GM12878 (cell line): ENCODE measurements around the gene CNKSR1. TPM values are rescaled to one million over a fixed set of nuclear protein-coding genes. Genes with fewer than 3 reads are reported as not detected.

Source experiments
- ATAC-seq: fragments of 200-7000 bp; cut with Tn5 transposase; 3 replicates; pipeline ENCODE4 v1.9.1; 2020; ENCODE audit warnings: mild to moderate bottlenecking, moderate library complexity
- BruUV-seq: library from RNA; stranded (reverse); fragments of 400-500 nt; replicated peaks from 2 replicates; lab custom pipeline; 2021; lab: Mats Ljungman, UMichigan
- CTCF ChIA-PET: fragments of 300-600 bp; sonication (Branson Sonifier 250); formaldehyde crosslinking; extraction: SDS; loops from one replicate; lab custom pipeline; 2021; ENCODE audit warnings: inconsistent platforms; lab: Yijun Ruan, JAX
- POLR2A ChIA-PET: fragments of 350-600 bp; formaldehyde crosslinking; extraction: SDS; loops from one replicate; lab custom pipeline; 2021; ENCODE audit warnings: inconsistent platforms; lab: Charles Lee
- RAD21 ChIA-PET: fragments of 300-600 bp; sonication (Branson Sonifier 250); formaldehyde crosslinking; loops from one replicate; lab custom pipeline; 2023; ENCODE audit warnings: antibody characterized with exemption; ENCODE audit not compliant: unreplicated experiment; lab: Charles Lee
- SMC1A ChIA-PET: fragments of 300-600 bp; sonication (Branson Sonifier 250); formaldehyde crosslinking; loops from one replicate; lab custom pipeline; 2023; ENCODE audit not compliant: unreplicated experiment, uncharacterized antibody; lab: Charles Lee
- DNase-seq: peaks from one replicate; pipeline ENCODE4 v3.0.0-alpha.2; 2011; ENCODE audit warnings: low read depth, low spot score
- FAIRE-seq: peaks from 3 replicates; lab custom pipeline; 2011; peaks lifted over from hg19 to GRCh38; lab: Jason Lieb, UNC
- H2AFZ ChIP-seq: 2 replicates; pipeline ENCODE4 v1.6.0; 2011; ENCODE audit warnings: low read depth, low read length, control low read depth; ENCODE audit not compliant: control insufficient read depth
- H3K27ac ChIP-seq: 2 replicates; pipeline ENCODE4 v1.5.1; 2011; ENCODE audit warnings: control low read depth; ENCODE audit not compliant: control insufficient read depth, insufficient read depth
- H3K27me3 ChIP-seq, 2 experiments: replicated peaks in 1 of 2; 2 replicates each; pipeline versions ENCODE4 v1.6.0 to v1.6.1; 2011; ENCODE audit warnings: low read length in 1 of 2; ENCODE audit not compliant: control insufficient read depth in 2 of 2, insufficient read depth in 2 of 2
- H3K36me3 ChIP-seq, 2 experiments: 2 replicates each; pipeline ENCODE4 v1.5.1; 2011; ENCODE audit warnings: low read length in 1 of 2; ENCODE audit not compliant: control insufficient read depth in 2 of 2, insufficient read depth in 2 of 2
- H3K4me1 ChIP-seq: 2 replicates; pipeline ENCODE4 v1.6.1; 2011; ENCODE audit warnings: mild to moderate bottlenecking, low read length, moderate library complexity, mixed read lengths; ENCODE audit not compliant: control insufficient read depth, insufficient read depth
- H3K4me2 ChIP-seq: 2 replicates; pipeline ENCODE4 v1.6.0; 2011; ENCODE audit warnings: control low read depth; ENCODE audit not compliant: control insufficient read depth, insufficient read depth
- H3K4me3 ChIP-seq: fragments of 200-600 bp; sonication (generic); 2 replicates; pipeline ENCODE4 v1.5.1; 2016
- H3K79me2 ChIP-seq: 2 replicates; pipeline ENCODE4 v1.6.0; 2011; ENCODE audit warnings: low read length; ENCODE audit not compliant: control insufficient read depth, insufficient read depth
- H3K9ac ChIP-seq: 2 replicates; pipeline ENCODE4 v1.8.0; 2011; ENCODE audit warnings: low read length, control low read depth, mixed read lengths; ENCODE audit not compliant: control insufficient read depth, insufficient read depth
- H3K9me3 ChIP-seq: replicated peaks from 3 replicates; pipeline ENCODE4 v1.5.1; 2011; ENCODE audit warnings: mild to moderate bottlenecking, low read length; ENCODE audit not compliant: control insufficient read depth, insufficient read depth
- H4K20me1 ChIP-seq: 2 replicates; pipeline ENCODE4 v1.6.0; 2011; ENCODE audit not compliant: control insufficient read depth, insufficient read depth
- BCL3 ChIP-seq: IDR thresholded peaks from 2 replicates; pipeline ENCODE4 v1.6.1; 2011; ENCODE audit warnings: borderline replicate concordance, low read depth, mild to moderate bottlenecking, moderate library complexity, low read length; ENCODE audit not compliant: insufficient read depth, poor library complexity, severe bottlenecking
- CBX5 ChIP-seq: sonication (generic); IDR thresholded peaks from 2 replicates; pipeline ENCODE4 v1.6.1; 2016; ENCODE audit warnings: low read depth, moderate library complexity, mild to moderate bottlenecking, inconsistent platforms
- MLLT1 ChIP-seq: fragments of 450-650 bp; IDR thresholded peaks from 2 replicates; pipeline ENCODE4 v1.6.1; 2016; ENCODE audit warnings: mild to moderate bottlenecking
- NR2C2 ChIP-seq: IDR thresholded peaks from 2 replicates; pipeline ENCODE4 v1.6.1; 2011; ENCODE audit warnings: borderline replicate concordance, low read depth; ENCODE audit not compliant: control insufficient read depth, insufficient read length
- POLR2A ChIP-seq: IDR thresholded peaks from 2 replicates; pipeline ENCODE4 v1.6.1; 2011; ENCODE audit warnings: low read depth, mild to moderate bottlenecking, low read length
- PRDM15 ChIP-seq: fragments of 450-650 bp; formaldehyde crosslinking; IDR thresholded peaks from 2 replicates; pipeline ENCODE4 v1.4.0; 2020; ENCODE audit warnings: mild to moderate bottlenecking, moderate library complexity
- RAD51 ChIP-seq: fragments of 450-650 bp; IDR thresholded peaks from 2 replicates; pipeline ENCODE4 v1.6.1; 2016; ENCODE audit warnings: moderate library complexity, mild to moderate bottlenecking, inconsistent platforms
- RELB ChIP-seq: fragments of 450-650 bp; IDR thresholded peaks from 2 replicates; pipeline ENCODE4 v1.6.1; 2017; ENCODE audit warnings: low read depth, mild to moderate bottlenecking, moderate library complexity
- SIX5 ChIP-seq: IDR thresholded peaks from 2 replicates; pipeline ENCODE4 v1.6.1; 2011; ENCODE audit warnings: mild to moderate bottlenecking, low read depth, low read length, moderate library complexity; ENCODE audit not compliant: severe bottlenecking
- SREBF1 ChIP-seq: IDR thresholded peaks from 2 replicates; pipeline ENCODE4 v1.6.1; 2012; ENCODE audit warnings: mild to moderate bottlenecking, low read length
- SREBF2 ChIP-seq: IDR thresholded peaks from 2 replicates; pipeline ENCODE4 v1.6.1; 2012; ENCODE audit warnings: mild to moderate bottlenecking, low read length
- WGBS: methylation state at CpG from one replicate; pipeline ENCODE4 v1.1.6; 2016; ENCODE audit warnings: low lambda C conversion rate; ENCODE audit not compliant: insufficient replicate concordance, insufficient coverage; ENCODE audit errors: missing lambda C conversion rate; 5-methylcytosine and 5-hydroxymethylcytosine counted together
- in situ Hi-C: fragments of 300-500 bp; cut with MboI; formaldehyde crosslinking; loops from 9 replicates; pipeline ENCODE4 v1.14.3; 2018; ENCODE audit warnings: mixed read lengths
- intact Hi-C: fragments of 100-400 bp; cut with micrococcal nuclease; formaldehyde crosslinking; loops from one replicate; pipeline ENCODE4 v1.14.2; 2022; ENCODE audit not compliant: unreplicated experiment
- polyA plus RNA-seq, 11 experiments: library from polyadenylated mRNA; depleted of rRNA in 4 of 11; unstranded in 6 of 11; stranded (reverse) in 5 of 11; fragments of >200 nt; fragmentation: Nextera tagmentation in 4 of 11; fragmentation: Illumina TruSeq in 1 of 11; extraction: Ambion mirVana in 4 of 11; extraction: Trizol in 1 of 11; gene quantifications; 1 replicate in 1 of 11; 2 replicates in 10 of 11; pipeline versions ENCODE4 v1.2.1 to v1.2.3, GENCODE V29; 2011 to 2016; ENCODE audit warnings: inconsistent platforms in 2 of 11, missing spikeins in 2 of 11, low read depth in 1 of 11
- total RNA-seq, 4 experiments: library from RNA; depleted of rRNA in 3 of 4; stranded (reverse); fragments of >200 nt in 3 of 4; fragmentation: Illumina TruSeq in 1 of 4; extraction: Trizol in 1 of 4; gene quantifications; 2 replicates each; pipeline versions ENCODE4 v1.2.1 to v1.2.3, GENCODE V29; 2013 to 2021

CNKSR1 gene
- total and polyA plus RNA-seq, 10 of the 15 experiments (the other 5 are each of a cell fraction or from before 2014, with no cell fraction given), result 0.06 to 1.2 (median 0.86) TPM

GRCh38 chr1:26163684-26164035 is 13.6 kb upstream of the CNKSR1 start:
- in situ Hi-C loops (no loop called here), intact Hi-C loops (loop anchor here (5.0 to 10.0 kb wide), 2 partner anchors 56 to 231 kb away; no protein-coding TSS in a partner anchor)
- Histone ChIP-seq H3K4me1 (peaks cover 4% of the 10 kb centered on the region), H3K9me3 (no peaks in the 10 kb centered on the region; the same call in 2 of the 3 replicates), H2AFZ (no peak overlapping the region), H3K27me3 (peaks cover 3 to 18% of the 10 kb centered on the region in 2 experiments), H3K4me2 (peak overlapping the region; percentile 84), H4K20me1 (no peaks in the 10 kb centered on the region), H3K36me3 (no peaks in the 10 kb centered on the region), H3K9ac (no peak overlapping the region), H3K27ac (no peak overlapping the region), H3K4me3 (no peak overlapping the region), H3K79me2 (no peaks in the 10 kb centered on the region)
- ChIA-PET SMC1A (no interaction called here), POLR2A (no interaction called here), CTCF (interaction anchor here (0.6 to 1.3 kb wide), 3 partner anchors 70 to 1471 kb away, joined by 3 to 4 read pairs (median 4); partner anchors contain the start of gene CEP85), RAD21 (no interaction called here)
- ATAC-seq (no peak), DNase-seq (no peak), FAIRE-seq (no peak)
- no TSS peak for BruUV-seq
- no peak for TF ChIP-seq SREBF1
- no peak for TF ChIP-seq PRDM15
- TF ChIP-seq RAD51, result no peak
- TF ChIP-seq CBX5, result no peak
- TF ChIP-seq POLR2A, result no peak
- no peak for TF ChIP-seq NR2C2
- no peak for TF ChIP-seq RELB
- TF ChIP-seq MLLT1, result no peak
- no peak for TF ChIP-seq SREBF2
- no peak for TF ChIP-seq BCL3
- no peak for TF ChIP-seq SIX5
- 57% methylated on average over 9 of the region's 9 CpGs for WGBS
